Cardiac muscle cell (in vitro differentiated cells and primary cell): ENCODE results near the gene MYCN. TPM values are rescaled to one million over a fixed set of nuclear protein-coding genes. Genes with fewer than 3 reads are reported as not detected.

Source experiments
- DNase-seq, 2 donors: peaks; one replicate each; pipeline versions ENCODE4 v3.0.0 to v3.0.0-alpha.2; 2010 to 2017; ENCODE audit warnings: low read depth in 1 of 2, low spot score in 1 of 2
- H3K27ac ChIP-seq: fragments of 200-600 bp; sonication (generic); 2 replicates; pipeline ENCODE4 v1.5.1; 2016
- H3K27me3 ChIP-seq: fragments of 200-600 bp; sonication (generic); 2 replicates; pipeline ENCODE4 v1.6.0; 2016; ENCODE audit warnings: control low read depth
- H3K36me3 ChIP-seq: fragments of 200-600 bp; sonication (generic); 2 replicates; pipeline ENCODE4 v1.5.1; 2016; ENCODE audit warnings: control low read depth
- H3K4me1 ChIP-seq: fragments of 200-600 bp; sonication (generic); 2 replicates; pipeline ENCODE4 v1.8.1; 2017; ENCODE audit warnings: low read depth, mild to moderate bottlenecking, mixed run types
- H3K4me3 ChIP-seq: fragments of 200-600 bp; sonication (generic); 2 replicates; pipeline ENCODE4 v1.5.1; 2016; ENCODE audit warnings: mild to moderate bottlenecking
- H3K9me3 ChIP-seq: fragments of 200-600 bp; sonication (generic); 2 replicates; pipeline ENCODE4 v1.5.1; 2017; ENCODE audit warnings: low read depth, mild to moderate bottlenecking, control low read depth
- CTCF ChIP-seq: IDR thresholded peaks from 2 replicates; pipeline ENCODE4 v1.5.1; 2012; ENCODE audit warnings: low read depth, mild to moderate bottlenecking, low read length
- polyA plus RNA-seq: library from polyadenylated mRNA; unstranded; fragments of >200 nt; fragmentation: Nextera tagmentation; extraction: Ambion mirVana; gene quantifications from 2 replicates; pipeline ENCODE4 v1.2.1, GENCODE V29; 2016
- total RNA-seq: library from RNA; depleted of rRNA; stranded (reverse); fragments of >200 nt; gene quantifications from 2 replicates; pipeline ENCODE4 v1.2.3, GENCODE V29; 2016

The MYCN gene
- total and polyA plus RNA-seq, 2 experiments from 2014 or later: 38.5 to 72.5 TPM

GRCh38 chr2:15893689-15894480 is 46.5 kb upstream of the MYCN start:
- no peak for DNase-seq
- H3K4me1 ChIP-seq: peaks cover 21% of the 10 kb centered on the region
- H3K27ac ChIP-seq: no peak overlapping the region
- TF ChIP-seq CTCF: no peak
- no peaks in the 10 kb centered on the region for H3K9me3 ChIP-seq
- no peak overlapping the region for H3K4me3 ChIP-seq
- H3K27me3 ChIP-seq: no peaks in the 10 kb centered on the region
- no peaks in the 10 kb centered on the region for H3K36me3 ChIP-seq

GRCh38 chr2:15894481-15895144 is 45.7 kb upstream of the MYCN start:
- TF ChIP-seq CTCF: no peak
- no peak overlapping the region for H3K4me3 ChIP-seq
- H3K27ac ChIP-seq: no peak overlapping the region
- no peaks in the 10 kb centered on the region for H3K9me3 ChIP-seq
- peaks cover 16% of the 10 kb centered on the region for H3K4me1 ChIP-seq
- DNase-seq: no peak
- no peaks in the 10 kb centered on the region for H3K36me3 ChIP-seq
- H3K27me3 ChIP-seq: no peaks in the 10 kb centered on the region

- no peaks in the 10 kb centered on the region for H3K27me3 ChIP-seq
- H3K4me1 ChIP-seq: peaks cover 13% of the 10 kb centered on the region
- no peak for DNase-seq
- no peaks in the 10 kb centered on the region for H3K9me3 ChIP-seq
- no peaks in the 10 kb centered on the region for H3K36me3 ChIP-seq
- TF ChIP-seq CTCF: no peak
- no peak overlapping the region for H3K27ac ChIP-seq
- H3K4me3 ChIP-seq: no peak overlapping the region
These were observed 44.5 kb upstream of the MYCN start for GRCh38 chr2:15895615-15896469.

- H3K27me3 ChIP-seq: no peaks in the 10 kb centered on the region
- DNase-seq: no peak
- H3K27ac ChIP-seq: no peak overlapping the region
- H3K4me1 ChIP-seq: peaks cover 7% of the 10 kb centered on the region
- no peak overlapping the region for H3K4me3 ChIP-seq
- H3K9me3 ChIP-seq: no peaks in the 10 kb centered on the region
- no peak for TF ChIP-seq CTCF
- no peaks in the 10 kb centered on the region for H3K36me3 ChIP-seq
These were observed 43.5 kb upstream of the MYCN start for GRCh38 chr2:15896859-15897258.

GRCh38 chr2:15897431-15898098 is 42.8 kb upstream of the MYCN start:
- Histone ChIP-seq H3K4me1 (peaks cover 1% of the 10 kb centered on the region), H3K27ac (no peak overlapping the region), H3K36me3 (no peaks in the 10 kb centered on the region), H3K9me3 (no peaks in the 10 kb centered on the region), H3K27me3 (no peaks in the 10 kb centered on the region), H3K4me3 (no peak overlapping the region)
- no peak for TF ChIP-seq CTCF
- DNase-seq: no peak
